Measurements from ENCODE around the gene CHRM2.

GRCh38 chr7:137001478-137001877 is 133.0 kb downstream of the CHRM2 start:
- TF ChIP-seq POLR2AphosphoS5 (IDR thresholded peaks at IDR 0.05) (no peak), CTCF (IDR thresholded peaks at IDR 0.05) (no peak), EP300 (IDR thresholded peaks at IDR 0.05; ENCODE audit: low read depth) (no peak), POLR2A (IDR thresholded peaks at IDR 0.05) (no peak)
